ENCODE measurements around the gene MUC13.
A peak's percentile ranks its signal among the peaks of the same experiment; 100 is the strongest.

Gene MUC13

DNA sequence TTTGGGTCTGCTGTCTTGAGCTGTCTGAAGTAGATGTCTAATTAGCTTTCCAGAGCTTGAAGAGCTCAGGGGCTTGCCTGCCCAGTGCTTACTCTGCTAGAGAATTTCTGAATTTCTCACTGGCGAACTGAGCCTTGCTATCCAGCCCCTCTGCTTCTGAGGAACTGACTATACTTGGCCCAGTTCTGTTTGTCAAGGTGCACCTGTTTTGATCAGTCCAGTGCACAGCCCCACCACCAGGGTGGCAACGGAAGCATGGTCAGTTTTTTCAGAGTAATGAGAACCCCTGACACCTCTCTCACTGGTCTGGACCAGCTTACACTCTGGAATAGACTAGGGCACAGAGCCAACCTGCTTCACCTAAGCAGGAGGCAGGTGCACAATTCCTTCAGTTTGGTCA, 72.5 kb downstream of the MUC13 start:
- no peak for DNase-seq

DNA sequence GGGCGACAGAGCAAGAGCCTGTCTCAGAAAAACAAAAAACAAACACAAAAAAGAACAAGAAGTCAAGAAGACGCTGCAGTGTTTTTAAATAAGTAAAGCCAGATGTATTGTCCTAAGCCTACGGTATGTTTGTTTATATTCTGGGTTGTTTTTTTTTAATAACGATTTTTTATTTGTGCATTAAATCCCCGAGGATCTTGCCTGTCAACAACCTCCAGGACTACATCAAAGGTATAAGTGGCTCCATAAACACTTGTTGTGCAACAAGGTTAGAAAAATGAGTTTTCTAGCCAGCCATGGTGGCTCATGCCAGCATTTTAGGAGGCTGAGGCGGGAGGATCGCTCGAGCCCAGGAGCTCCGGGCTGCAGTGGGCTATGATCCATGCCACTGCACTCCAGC, 73.5 kb downstream of the MUC13 start:
- no peak for DNase-seq

DNA sequence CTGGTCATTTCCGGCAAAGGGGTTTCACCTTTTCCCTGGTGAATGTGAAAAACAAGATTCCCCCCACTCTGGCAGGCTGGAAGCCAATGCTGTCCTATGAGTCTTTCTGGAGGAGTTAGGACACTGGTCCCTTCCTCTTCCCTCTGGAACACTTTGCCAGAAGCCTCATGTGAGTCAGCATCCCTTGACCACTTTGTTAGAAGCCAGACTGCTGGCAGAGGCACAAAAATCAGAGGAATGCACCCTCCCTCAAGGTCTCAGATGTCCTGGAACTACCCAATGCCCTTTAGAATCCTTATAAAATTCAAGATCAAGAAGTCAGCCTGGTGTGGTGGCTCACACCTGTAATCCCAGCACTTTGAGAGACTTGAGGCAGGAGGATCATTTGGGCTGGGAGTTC, 74.0 kb downstream of the MUC13 start:
- DNase-seq = peak; percentile 92

DNA sequence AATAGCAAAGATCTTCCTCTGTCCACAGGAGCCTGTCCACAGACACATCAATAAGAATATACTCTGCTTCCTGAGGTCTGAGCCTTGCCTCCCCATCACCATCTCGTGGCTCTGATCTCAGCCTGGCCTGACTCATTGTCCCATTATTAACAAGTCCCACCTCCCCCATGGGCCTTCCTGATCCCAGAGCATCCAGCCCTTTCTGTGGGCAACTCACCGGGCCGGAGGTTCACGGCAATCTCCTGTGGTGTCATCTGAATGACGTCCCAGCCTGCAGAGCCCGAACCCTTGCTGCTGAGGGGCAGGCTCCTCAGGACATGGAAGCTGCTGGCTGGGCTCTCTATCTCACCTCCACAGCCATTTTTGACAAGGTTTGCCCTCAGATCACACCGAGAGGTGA, 75.5 kb downstream of the MUC13 start:
- peak; percentile 78 for DNase-seq

DNA sequence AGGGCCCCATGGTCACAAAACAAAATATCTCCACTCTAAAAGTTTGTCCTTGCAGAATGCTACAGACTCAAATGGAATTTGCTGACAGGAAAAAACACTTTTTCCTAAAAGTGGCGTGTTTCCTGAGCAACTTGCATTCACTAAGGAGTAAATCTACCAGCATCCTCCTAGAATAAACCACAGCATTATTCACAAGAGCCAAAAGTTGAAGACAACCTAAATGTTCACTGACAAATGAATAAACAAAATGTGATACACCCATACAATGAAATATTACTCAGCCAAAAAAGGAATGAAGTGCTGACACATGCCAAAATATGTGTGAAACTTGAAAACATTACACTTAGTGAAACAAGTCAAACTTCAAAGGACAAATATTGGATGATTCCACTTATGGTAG, 76.3 kb downstream of the MUC13 start:
- DNase-seq = no peak

DNA sequence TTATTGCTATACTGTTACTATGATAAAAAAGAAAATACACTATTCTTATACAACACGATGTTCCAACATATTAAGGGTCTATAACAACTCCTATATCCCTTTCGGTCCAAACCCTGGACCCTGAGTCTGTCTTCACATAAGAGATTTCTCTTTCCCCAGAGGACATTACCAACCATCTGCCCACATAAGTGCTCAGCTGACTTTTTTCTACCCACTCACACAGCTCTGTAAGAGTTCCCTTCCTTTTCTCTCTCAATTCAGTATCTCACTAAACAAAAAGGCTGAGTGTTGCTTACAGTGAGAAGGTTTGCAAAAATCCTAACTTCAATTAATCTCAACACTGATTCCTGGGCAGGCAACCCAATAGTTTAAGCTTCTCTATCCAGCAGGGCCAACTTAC, 77.9 kb downstream of the MUC13 start:
- no peak for DNase-seq
